NK-92 treated with Interleukin-12 subunit alpha and Interleukin-12 subunit beta, amount 100 ng/mL, for 24 hours (cell line): ENCODE results near the gene PRKCI.
"Not testable (repeated sequence)": the region's sequence is repeated elsewhere in the genome, so short reads cannot be mapped to it uniquely, and the experiment has no call there.

Experiments
- DNase-seq: peaks from one replicate; lab custom pipeline; 2025; lab: John Stamatoyannopoulos, UW

The PRKCI gene

GRCh38 chr3:170342273-170342672 is 120.0 kb downstream of the PRKCI start:
- not testable (repeated sequence) for DNase-seq

- DNase-seq, result not testable (repeated sequence)
Measured at GRCh38 chr3:170343859-170344258, 121.6 kb downstream of the PRKCI start.

GRCh38 chr3:170344971-170345370 is 122.7 kb downstream of the PRKCI start:
- no peak for DNase-seq

GRCh38 chr3:170346481-170347392 is 124.5 kb downstream of the PRKCI start:
- no peak for DNase-seq

- no peak for DNase-seq
Measured at GRCh38 chr3:170350515-170351413, 128.5 kb downstream of the PRKCI start.

GRCh38 chr3:170352936-170353335 is 130.7 kb downstream of the PRKCI start:
- DNase-seq, result no peak

GRCh38 chr3:170353485-170353884 is 131.3 kb downstream of the PRKCI start:
- DNase-seq, result no peak

- no peak for DNase-seq
Measured at GRCh38 chr3:170354760-170355159, 132.5 kb downstream of the PRKCI start.
